ENCODE results near the gene HERPUD2. TPM values are rescaled to one million over a fixed set of nuclear protein-coding genes. Genes with fewer than 3 reads are reported as not detected.
"Not testable (repeated sequence)": the region's sequence is repeated elsewhere in the genome, so short reads cannot be mapped to it uniquely, and the experiment has no call there.

Gene HERPUD2
- total RNA-seq, 2 experiments from 2014 or later: 24.9 to 25.0 TPM

DNA sequence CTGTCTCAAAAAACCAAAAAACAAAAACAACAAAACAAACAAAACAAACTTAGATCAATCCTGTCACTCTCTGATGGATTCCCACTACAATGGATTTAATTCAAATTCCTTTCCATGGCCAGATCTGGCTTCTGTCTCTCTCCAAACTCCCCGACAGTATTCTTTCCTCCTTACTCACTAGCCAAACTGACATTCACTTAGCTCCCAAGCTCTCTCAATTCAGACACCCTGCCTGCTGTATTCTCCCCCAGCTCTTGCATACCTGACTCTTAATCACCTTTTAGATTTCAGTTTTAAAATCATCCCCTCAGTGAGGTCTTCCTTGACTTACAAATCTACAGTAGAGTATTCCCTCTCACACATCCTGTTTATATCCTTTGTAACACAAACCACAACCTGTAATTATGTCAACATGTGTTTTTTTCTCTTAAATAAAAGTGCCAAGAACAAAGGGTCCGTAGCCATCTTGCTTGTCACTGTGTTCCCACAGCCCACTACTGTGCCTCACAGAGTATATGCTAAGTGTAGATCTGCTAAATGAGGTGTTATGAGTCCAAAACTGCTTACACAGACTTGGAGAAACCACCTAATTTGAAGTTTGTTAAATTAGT, 14.4 kb downstream of the HERPUD2 start:
- peaks cover 72% of the 10 kb centered on the region for H3K4me1 Mint-ChIP-seq (ENCODE audit: low read depth)
- TF ChIP-seq CTCF (IDR thresholded peaks at IDR 0.05): no peak
- POLR2A ChIA-PET: interaction anchor here (3.0 kb wide), 1 partner anchor 15 kb away, joined by 11 read pairs; the partner anchor contains the start of gene HERPUD2
- peak overlapping the region; percentile 23 for H3K27ac Mint-ChIP-seq
- peaks cover 4% of the 10 kb centered on the region for H3K9me3 Mint-ChIP-seq
- H3K4me3 Mint-ChIP-seq: peak overlapping the region; percentile 9
- CTCF ChIA-PET: interaction anchor here (0.9 kb wide), 1 partner anchor 14 kb away, joined by 3 read pairs; no protein-coding TSS in a partner anchor
- ATAC-seq (peak; percentile 50), DNase-seq (no peak)
- peaks cover 26% of the 10 kb centered on the region for H3K36me3 Mint-ChIP-seq (ENCODE audit: low read depth)
- H3K27me3 Mint-ChIP-seq: no peaks in the 10 kb centered on the region
- intact Hi-C loops (cut with micrococcal nuclease): no loop called here

- DNase-seq (no peak), ATAC-seq (peak; percentile 67)
- no peak for TF ChIP-seq CTCF (IDR thresholded peaks at IDR 0.05)
- Mint-ChIP-seq H3K4me3 (no peak overlapping the region), H3K27me3 (no peaks in the 10 kb centered on the region), H3K36me3 (ENCODE audit: low read depth) (peaks cover 10% of the 10 kb centered on the region), H3K9me3 (no peaks in the 10 kb centered on the region), H3K4me1 (ENCODE audit: low read depth) (peaks cover 72% of the 10 kb centered on the region), H3K27ac (peak overlapping the region; percentile 60)
- intact Hi-C loops (cut with micrococcal nuclease): no loop called here
- ChIA-PET CTCF (interaction anchor here (1.6 kb wide), 1 partner anchor 12 kb away, joined by 6 read pairs; no protein-coding TSS in a partner anchor), POLR2A (interaction anchor here (1.4 kb wide), 1 partner anchor 51 kb away, joined by 3 read pairs; no protein-coding TSS in a partner anchor)
Observed at GRCh38 chr7:35677582-35678356, 17.2 kb downstream of the HERPUD2 start.

DNA sequence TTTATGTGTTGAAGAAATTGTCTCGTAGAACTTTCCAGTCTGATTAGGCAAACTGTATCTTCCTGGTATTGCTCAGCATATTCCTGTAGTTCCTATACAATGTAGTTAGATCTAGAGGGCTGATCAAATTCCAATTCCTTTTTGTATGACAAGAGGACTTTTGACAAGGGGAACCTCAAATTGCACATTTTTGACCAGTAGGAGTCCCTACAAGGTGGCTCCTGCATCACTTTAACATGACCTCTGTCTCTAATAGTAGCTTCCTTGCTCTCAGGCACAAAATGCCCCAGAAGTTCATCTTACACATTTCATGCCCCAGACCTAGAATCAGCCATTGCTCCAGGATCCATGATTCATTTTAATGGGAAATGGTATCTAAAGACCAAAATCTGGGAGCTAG, 18.7 kb downstream of the HERPUD2 start:
- DNase-seq (no peak), ATAC-seq (no peak)
- Mint-ChIP-seq H3K27me3 (no peaks in the 10 kb centered on the region), H3K4me1 (ENCODE audit: low read depth) (peaks cover 64% of the 10 kb centered on the region), H3K4me3 (no peak overlapping the region), H3K9me3 (no peaks in the 10 kb centered on the region), H3K36me3 (ENCODE audit: low read depth) (peaks cover 4% of the 10 kb centered on the region), H3K27ac (peak overlapping the region; percentile 3)
- ChIA-PET CTCF (interaction anchor here (1.0 to 1.3 kb wide), 4 partner anchors 12 to 231 kb away, joined by 3 to 5 read pairs (median 3); partner anchors contain the start of gene HERPUD2), POLR2A (interaction anchor here (1.2 kb wide), 1 partner anchor 18 kb away, joined by 3 read pairs; no protein-coding TSS in a partner anchor)
- intact Hi-C loops (cut with micrococcal nuclease): no loop called here
- no peak for TF ChIP-seq CTCF (IDR thresholded peaks at IDR 0.05)

DNA sequence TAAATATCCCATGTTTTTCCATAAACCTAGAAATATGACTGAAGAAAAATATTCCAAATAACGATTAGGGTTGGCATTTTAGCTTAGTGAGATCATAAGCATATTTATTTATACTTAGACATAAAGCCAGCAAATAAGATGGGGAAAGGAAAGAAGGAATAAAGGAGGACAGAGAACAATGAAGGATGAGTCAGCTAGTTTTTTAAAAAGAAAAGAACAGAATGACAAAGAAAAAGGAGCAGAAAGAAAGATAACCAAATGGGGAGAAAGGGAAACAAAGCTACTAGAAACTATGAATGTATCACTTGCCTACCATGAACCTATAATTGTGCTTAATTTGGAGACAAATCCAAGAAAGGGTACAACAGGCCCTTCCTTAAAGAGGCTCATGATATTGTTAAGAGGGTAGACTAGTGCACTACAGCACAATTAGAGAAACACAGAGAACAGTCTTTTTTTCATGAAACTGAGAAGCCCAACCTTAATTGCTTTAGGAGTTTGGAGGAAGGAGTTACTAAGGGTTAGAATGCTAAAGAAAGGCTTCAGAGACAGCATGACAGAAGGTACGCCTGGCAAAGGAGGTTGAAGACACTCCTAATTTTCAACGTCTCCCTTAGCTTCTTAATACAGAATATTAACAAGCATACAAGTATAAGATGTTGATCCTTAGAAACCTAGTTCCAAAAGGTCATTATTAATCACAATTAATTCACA, 23.9 kb downstream of the HERPUD2 start:
- intact Hi-C loops (cut with micrococcal nuclease): no loop called here
- Mint-ChIP-seq H3K4me3 (no peak overlapping the region), H3K4me1 (ENCODE audit: low read depth) (peaks cover 33% of the 10 kb centered on the region), H3K36me3 (ENCODE audit: low read depth) (peaks cover 18% of the 10 kb centered on the region), H3K9me3 (no peaks in the 10 kb centered on the region), H3K27ac (no peak overlapping the region), H3K27me3 (no peaks in the 10 kb centered on the region)
- ChIA-PET CTCF (interaction anchor here (1.0 to 2.1 kb wide), 3 partner anchors 8 to 246 kb away, joined by 4 to 6 read pairs (median 4); no protein-coding TSS in a partner anchor), POLR2A (interaction anchor here (0.8 kb wide), 1 partner anchor 8 kb away, joined by 3 read pairs; no protein-coding TSS in a partner anchor)
- TF ChIP-seq CTCF (IDR thresholded peaks at IDR 0.05): no peak
- DNase-seq (no peak), ATAC-seq (no peak)

- H3K4me3 Mint-ChIP-seq; ATAC-seq; POLR2A ChIA-PET; intact Hi-C loops (cut with micrococcal nuclease); DNase-seq; H3K27ac Mint-ChIP-seq; CTCF ChIA-PET; H3K27me3 Mint-ChIP-seq: not testable (repeated sequence)
- H3K9me3 Mint-ChIP-seq: peaks cover 15% of the 10 kb centered on the region
- peaks cover 30% of the 10 kb centered on the region for H3K4me1 Mint-ChIP-seq (ENCODE audit: low read depth)
- peaks cover 43% of the 10 kb centered on the region for H3K36me3 Mint-ChIP-seq (ENCODE audit: low read depth)
Observed at GRCh38 chr7:35660411-35660810, 34.5 kb downstream of the HERPUD2 start.

Measured in activated CD8-positive, alpha-beta T cell treated with anti-CD3 and anti-CD28 coated beads for 36 hours (primary cell).